GM10248 (cell line): Measurements from ENCODE around the gene HSPA4.

ENCODE experiments used
- CTCF ChIA-PET: fragments of 300-600 bp; sonication (Branson Sonifier 250); formaldehyde crosslinking; extraction: SDS; loops from one replicate; lab custom pipeline; 2021; ENCODE audit warnings: antibody characterized with exemption; lab: Yijun Ruan, JAX
- POLR2A ChIA-PET: fragments of 350-650 bp; sonication (Branson Sonifier 250); formaldehyde crosslinking; extraction: SDS; loops from one replicate; lab custom pipeline; 2020; ENCODE audit warnings: antibody characterized with exemption; lab: Yijun Ruan, JAX
- DNase-seq: peaks from one replicate; pipeline ENCODE4 v3.0.0; 2012; ENCODE audit errors: extremely low spot score
- TF ChIP-seq, protein P1 (sequence below): IDR thresholded peaks from 2 replicates; pipeline ENCODE4 v1.5.1; 2012; ENCODE audit warnings: mild to moderate bottlenecking, low read depth; ENCODE audit errors: extremely low read depth, missing control alignments, control extremely low read depth

HSPA4 gene

DNA sequence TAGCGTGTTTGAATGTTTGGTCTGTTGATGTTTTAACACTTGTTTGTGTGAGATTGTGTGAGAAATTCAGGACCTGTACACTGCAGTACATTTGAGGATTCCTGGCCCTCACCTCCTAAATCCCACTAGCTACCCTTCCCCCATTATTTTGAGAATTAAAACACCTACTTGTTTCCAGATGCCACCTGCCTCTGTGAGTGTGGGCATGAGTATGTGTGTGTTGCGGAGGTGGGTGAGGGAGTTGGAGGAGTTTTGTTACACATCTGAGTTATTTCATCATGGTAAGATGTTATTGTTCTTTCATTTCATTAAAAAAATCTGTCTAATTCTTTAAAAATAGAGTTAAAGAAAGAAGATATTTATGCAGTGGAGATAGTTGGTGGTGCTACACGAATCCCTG is 36.3 kb downstream of the HSPA4 start:
- TF ChIP-seq, protein P1, sequence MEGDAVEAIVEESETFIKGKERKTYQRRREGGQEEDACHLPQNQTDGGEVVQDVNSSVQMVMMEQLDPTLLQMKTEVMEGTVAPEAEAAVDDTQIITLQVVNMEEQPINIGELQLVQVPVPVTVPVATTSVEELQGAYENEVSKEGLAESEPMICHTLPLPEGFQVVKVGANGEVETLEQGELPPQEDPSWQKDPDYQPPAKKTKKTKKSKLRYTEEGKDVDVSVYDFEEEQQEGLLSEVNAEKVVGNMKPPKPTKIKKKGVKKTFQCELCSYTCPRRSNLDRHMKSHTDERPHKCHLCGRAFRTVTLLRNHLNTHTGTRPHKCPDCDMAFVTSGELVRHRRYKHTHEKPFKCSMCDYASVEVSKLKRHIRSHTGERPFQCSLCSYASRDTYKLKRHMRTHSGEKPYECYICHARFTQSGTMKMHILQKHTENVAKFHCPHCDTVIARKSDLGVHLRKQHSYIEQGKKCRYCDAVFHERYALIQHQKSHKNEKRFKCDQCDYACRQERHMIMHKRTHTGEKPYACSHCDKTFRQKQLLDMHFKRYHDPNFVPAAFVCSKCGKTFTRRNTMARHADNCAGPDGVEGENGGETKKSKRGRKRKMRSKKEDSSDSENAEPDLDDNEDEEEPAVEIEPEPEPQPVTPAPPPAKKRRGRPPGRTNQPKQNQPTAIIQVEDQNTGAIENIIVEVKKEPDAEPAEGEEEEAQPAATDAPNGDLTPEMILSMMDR: no peak
- ChIA-PET CTCF (interaction anchor here (1.7 kb wide), 1 partner anchor 16 kb away, joined by 4 read pairs; no protein-coding TSS in a partner anchor), POLR2A (no interaction called here)
- no peak for DNase-seq

DNA sequence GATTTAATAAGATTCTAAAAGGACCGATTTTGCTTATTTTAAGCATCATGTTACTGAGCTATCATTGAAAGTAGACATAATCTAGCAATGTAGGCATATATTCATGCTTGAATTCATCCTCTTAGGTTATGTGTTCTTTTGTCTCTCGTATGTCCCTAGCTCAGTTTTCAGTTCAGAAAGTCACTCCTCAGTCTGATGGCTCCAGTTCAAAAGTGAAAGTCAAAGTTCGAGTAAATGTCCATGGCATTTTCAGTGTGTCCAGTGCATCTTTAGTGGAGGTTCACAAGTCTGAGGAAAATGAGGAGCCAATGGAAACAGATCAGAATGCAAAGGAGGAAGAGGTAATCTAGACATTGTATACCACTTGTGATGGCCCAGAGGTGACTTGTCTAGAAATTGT is 39.2 kb downstream of the HSPA4 start:
- DNase-seq: no peak
- ChIA-PET CTCF (interaction anchor here (1.1 kb wide), 1 partner anchor 23 kb away, joined by 3 read pairs; no protein-coding TSS in a partner anchor), POLR2A (no interaction called here)
- TF ChIP-seq, protein P1: no peak

DNA sequence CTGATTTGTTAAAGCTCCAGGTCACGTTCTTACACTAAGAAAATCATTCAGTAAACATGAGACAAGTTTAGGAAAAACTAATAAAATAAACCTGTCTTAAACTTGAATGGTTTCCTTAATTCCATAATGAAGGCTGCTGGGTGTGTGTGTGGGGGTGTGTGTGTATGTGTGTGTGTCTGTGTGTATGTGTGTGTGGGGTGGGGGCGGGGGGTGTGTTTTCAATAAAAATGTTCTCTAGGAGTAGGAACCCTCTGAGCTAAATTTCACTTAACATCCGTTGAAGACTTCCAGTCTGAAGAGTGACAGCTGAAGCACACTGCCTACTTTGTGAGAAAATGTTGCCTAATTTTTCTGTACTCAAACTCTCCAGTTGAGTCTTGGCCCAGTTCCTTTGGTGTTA is 54.5 kb downstream of the HSPA4 start:
- TF ChIP-seq, protein P1: no peak
- ChIA-PET CTCF (interaction anchor here (1.2 to 1.8 kb wide), 5 partner anchors 141 to 579 kb away, joined by 3 to 6 read pairs (median 4); no protein-coding TSS in a partner anchor), POLR2A (no interaction called here)
- no peak for DNase-seq

DNA sequence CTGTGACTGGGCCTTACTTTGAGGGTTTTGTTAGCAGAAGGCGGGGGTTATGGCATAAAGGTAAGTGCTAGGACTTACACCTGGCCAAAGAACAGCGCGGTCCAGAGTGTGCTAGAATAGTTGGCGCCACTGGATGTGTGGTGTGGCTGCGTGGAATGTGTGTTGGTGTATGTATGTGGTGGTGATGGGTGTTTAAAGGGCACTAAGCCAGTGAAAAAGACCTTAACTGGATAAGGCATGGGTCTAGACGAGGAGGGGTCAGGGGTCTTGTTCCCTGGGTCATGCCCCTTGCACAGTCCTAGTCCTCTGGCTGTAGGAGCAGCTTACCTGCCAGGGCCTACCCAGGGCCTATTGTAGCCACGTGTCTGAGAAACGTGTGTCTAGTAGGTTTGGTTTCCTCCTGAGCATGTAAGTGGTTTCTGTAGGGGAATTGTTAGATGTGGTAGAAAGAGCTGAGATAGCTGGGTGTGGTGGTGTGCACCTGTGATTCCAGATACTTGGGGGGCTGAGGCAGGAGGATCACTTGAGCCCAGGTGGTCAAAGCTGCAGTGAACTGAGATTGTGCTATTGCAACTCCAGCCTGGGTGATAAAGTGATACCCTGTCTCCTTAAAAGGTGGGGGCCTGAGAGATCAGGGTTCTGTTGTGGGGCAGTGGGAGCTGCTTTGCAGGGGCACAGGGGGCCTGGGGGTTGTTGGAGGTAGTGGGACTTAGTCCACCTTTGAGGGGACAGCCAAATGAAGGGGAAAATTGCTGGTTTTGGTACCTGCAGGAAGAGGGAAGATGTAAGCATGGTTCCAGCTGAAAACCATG is 55.2 kb downstream of the HSPA4 start:
- POLR2A ChIA-PET: interaction anchor here (0.7 kb wide), 2 partner anchors 29 to 421 kb away, joined by 3 to 4 read pairs; no protein-coding TSS in a partner anchor

DNA sequence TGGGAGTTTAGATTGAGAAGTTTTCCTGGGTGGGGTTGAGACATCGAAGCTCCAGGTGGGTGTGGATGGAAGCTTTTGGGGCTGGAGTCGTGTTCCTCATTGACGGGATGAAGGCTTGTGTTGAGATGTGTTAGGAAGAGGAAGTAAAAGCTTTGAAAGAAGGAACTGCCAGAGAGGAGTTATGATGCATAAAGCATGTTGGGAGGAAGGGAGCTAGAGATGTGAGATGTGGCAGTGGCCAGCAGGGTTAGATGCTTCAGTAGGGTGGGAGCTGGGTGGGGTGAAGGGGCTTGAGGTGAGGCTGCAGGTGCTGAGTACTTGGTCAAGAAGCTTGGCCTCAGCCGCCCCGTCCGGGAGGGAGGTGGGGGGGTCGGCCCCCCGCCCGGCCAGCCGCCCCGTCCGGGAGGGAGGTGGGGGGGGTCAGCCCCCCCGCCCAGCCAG is 56.7 kb downstream of the HSPA4 start:
- TF ChIP-seq, protein P1: no peak
- ChIA-PET POLR2A (no interaction called here), CTCF (no interaction called here)
- DNase-seq: no peak

More for the DNA sequence above, 55.2 kb downstream of the HSPA4 start:
- no peak for DNase-seq
- CTCF ChIA-PET: interaction anchor here (1.2 to 1.8 kb wide), 4 partner anchors 141 to 354 kb away, joined by 4 to 6 read pairs (median 4); no protein-coding TSS in a partner anchor
- TF ChIP-seq, protein P1: no peak

DNA sequence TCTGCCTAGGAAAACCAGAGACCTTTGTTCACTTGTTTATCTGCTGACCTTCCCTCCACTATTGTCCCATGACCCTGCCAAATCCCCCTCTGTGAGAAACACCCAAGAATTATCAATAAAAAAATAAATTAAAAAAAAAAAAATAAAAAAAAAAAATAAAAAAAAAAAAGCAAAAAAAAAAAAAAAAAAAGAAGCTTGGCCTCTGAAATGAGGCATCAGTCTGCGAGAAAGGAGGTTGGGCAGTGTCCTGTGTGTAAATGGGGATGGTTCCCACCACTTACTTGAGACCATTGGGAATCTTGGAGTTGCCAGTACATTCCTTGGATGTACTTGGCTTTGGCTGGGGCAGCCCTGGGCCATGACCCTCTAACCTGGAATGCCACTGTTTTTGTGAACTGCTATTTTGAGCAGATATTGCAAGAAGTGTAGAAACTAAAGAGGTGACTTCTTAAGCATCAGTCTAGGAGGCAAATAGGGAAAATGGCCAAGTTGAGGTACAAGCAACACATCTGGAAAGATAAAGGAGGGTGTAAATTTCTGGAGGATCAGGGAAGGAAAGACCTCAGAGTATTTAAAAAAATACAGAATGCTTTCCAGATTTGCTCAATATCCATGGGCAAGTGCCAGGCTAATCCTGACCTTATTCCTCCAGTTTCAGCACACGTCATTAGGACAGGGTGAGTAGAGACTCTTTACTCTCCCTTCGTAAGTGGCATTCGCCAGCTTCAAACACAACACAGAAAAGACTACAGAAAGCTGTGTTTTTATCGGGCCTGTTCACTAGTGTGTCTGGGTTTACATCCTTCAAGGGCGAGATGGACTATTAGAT is 58.1 kb downstream of the HSPA4 start:
- TF ChIP-seq, protein P1: no peak
- CTCF ChIA-PET: interaction anchor here (0.6 to 6.6 kb wide), 19 partner anchors 7 to 760 kb away, joined by 3 to 58 read pairs (median 4); no protein-coding TSS in a partner anchor
- POLR2A ChIA-PET: no interaction called here
- no peak for DNase-seq
